Measurements from ENCODE around the gene DTD1.

DNA sequence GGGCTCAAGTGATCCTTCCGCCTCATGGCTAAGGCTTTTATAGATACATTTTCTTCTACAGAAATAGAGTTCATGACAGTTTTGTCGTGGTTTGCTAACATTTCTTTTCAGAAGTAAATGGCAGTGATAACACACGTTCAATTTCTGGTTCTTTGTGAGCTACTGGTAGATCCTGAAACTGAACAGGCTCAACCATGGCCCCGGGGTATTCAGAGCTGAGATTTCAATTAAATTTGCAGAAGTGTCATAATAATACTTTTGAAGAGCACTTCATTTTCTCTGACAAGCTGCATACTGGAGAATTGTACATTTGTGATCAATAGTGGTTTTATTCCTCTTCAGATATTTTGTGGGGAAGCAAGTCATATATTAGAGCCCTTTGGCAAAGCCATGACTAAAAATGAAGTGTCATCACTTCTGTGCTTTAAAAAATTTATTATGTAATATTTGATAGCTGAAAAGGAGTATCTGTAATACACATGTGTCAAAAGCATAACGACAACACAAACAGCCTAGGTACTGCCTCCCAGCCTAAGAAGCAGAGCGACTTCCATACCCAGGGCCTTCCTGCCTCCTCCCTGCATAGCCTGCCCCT lies 141.5 kb downstream of the DTD1 start:
- TF ChIP-seq, protein P1, sequence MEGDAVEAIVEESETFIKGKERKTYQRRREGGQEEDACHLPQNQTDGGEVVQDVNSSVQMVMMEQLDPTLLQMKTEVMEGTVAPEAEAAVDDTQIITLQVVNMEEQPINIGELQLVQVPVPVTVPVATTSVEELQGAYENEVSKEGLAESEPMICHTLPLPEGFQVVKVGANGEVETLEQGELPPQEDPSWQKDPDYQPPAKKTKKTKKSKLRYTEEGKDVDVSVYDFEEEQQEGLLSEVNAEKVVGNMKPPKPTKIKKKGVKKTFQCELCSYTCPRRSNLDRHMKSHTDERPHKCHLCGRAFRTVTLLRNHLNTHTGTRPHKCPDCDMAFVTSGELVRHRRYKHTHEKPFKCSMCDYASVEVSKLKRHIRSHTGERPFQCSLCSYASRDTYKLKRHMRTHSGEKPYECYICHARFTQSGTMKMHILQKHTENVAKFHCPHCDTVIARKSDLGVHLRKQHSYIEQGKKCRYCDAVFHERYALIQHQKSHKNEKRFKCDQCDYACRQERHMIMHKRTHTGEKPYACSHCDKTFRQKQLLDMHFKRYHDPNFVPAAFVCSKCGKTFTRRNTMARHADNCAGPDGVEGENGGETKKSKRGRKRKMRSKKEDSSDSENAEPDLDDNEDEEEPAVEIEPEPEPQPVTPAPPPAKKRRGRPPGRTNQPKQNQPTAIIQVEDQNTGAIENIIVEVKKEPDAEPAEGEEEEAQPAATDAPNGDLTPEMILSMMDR (IDR thresholded peaks at IDR 0.05), result no peak
- TF ChIP-seq POLR2A (IDR thresholded peaks at IDR 0.05), result no peak
